Small intestine (tissue), 7 donors: ENCODE data around the gene TAX1BP1. TPM values are rescaled to one million over a fixed set of nuclear protein-coding genes. Genes with fewer than 3 reads are reported as not detected.
"Not testable (repeated sequence)": the region's sequence is repeated elsewhere in the genome, so short reads cannot be mapped to it uniquely, and the experiment has no call there.

ENCODE experiments used
- DNase-seq, 2 donors: peaks; one replicate each; pipeline versions ENCODE4 v3.0.0 to v3.0.0-alpha.2; 2013
- FAIRE-seq: peaks from 2 replicates; lab custom pipeline; 2012; peaks lifted over from hg19 to GRCh38; lab: Jason Lieb, UNC
- H3K27ac ChIP-seq, 3 donors: one replicate each; pipeline ENCODE4 v1.5.1; 2013; ENCODE audit warnings: low read length in 2 of 3, mild to moderate bottlenecking in 2 of 3, control low read depth in 1 of 3, inconsistent platforms in 1 of 3, low read depth in 1 of 3, moderate library complexity in 1 of 3
- H3K27me3 ChIP-seq, 3 donors: one replicate each; pipeline ENCODE4 v1.6.1; 2013; ENCODE audit warnings: low read length in 3 of 3, inconsistent platforms in 1 of 3; ENCODE audit not compliant: control insufficient read depth in 3 of 3, insufficient read depth in 3 of 3
- H3K36me3 ChIP-seq, 3 donors: one replicate each; pipeline ENCODE4 v1.6.1; 2013; ENCODE audit warnings: low read length in 3 of 3, inconsistent platforms in 1 of 3, low read depth in 1 of 3, mild to moderate bottlenecking in 1 of 3, moderate library complexity in 1 of 3; ENCODE audit not compliant: control insufficient read depth in 3 of 3, insufficient read depth in 2 of 3
- H3K4me1 ChIP-seq, 3 donors: one replicate each; pipeline ENCODE4 v1.6.1; 2013; ENCODE audit warnings: low read length in 2 of 3, inconsistent platforms in 1 of 3, low read depth in 1 of 3, mild to moderate bottlenecking in 1 of 3, moderate library complexity in 1 of 3; ENCODE audit not compliant: control insufficient read depth in 3 of 3, insufficient read depth in 2 of 3
- H3K4me3 ChIP-seq, 3 donors: one replicate each; pipeline ENCODE4 v1.5.1; 2013; ENCODE audit warnings: low read length in 3 of 3, control low read depth in 1 of 3, inconsistent platforms in 1 of 3, low read depth in 1 of 3, mild to moderate bottlenecking in 1 of 3, moderate library complexity in 1 of 3
- H3K9me3 ChIP-seq, 2 donors: one replicate each; pipeline ENCODE4 v1.6.1; 2013; ENCODE audit warnings: low read depth in 1 of 2, low read length in 1 of 2; ENCODE audit not compliant: control insufficient read depth in 2 of 2, insufficient read depth in 1 of 2
- WGBS, 3 donors: extraction: QIAGEN DNeasy Blood & Tissue Kit; methylation state at CpG; one replicate each; pipeline ENCODE4 v1.1.7; 2013; 5-methylcytosine and 5-hydroxymethylcytosine counted together
- polyA plus RNA-seq, 4 donors: library from polyadenylated mRNA; stranded (reverse) in 3 of 4; unstranded in 1 of 4; fragments of 200-250 nt in 3 of 4; fragments of 120-200 nt in 1 of 4; gene quantifications; one replicate each; pipeline versions ENCODE4 v1.2.1 to v1.2.3, GENCODE V29; 2013
- donor health status: healthy with polysubstance abuse.
- donor health status: control.
- donor health status: control.
- donor health status: Bipolar disorder and iron deficiency.
- donor health status: healthy.

Gene TAX1BP1
- polyA plus RNA-seq, 4 donors = 60.8 to 96.6 (median 81.3) TPM

- FAIRE-seq (no peak), DNase-seq (no peak)
- H3K9me3 ChIP-seq = no peaks in the 10 kb centered on the region
- peaks cover 0 to 9% (median 3%) of the 10 kb centered on the region in 3 donors for H3K36me3 ChIP-seq
- H3K4me3 ChIP-seq = no peak overlapping the region
- H3K27me3 ChIP-seq = no peaks in the 10 kb centered on the region
- peaks cover 0 to 6% (median 0%) of the 10 kb centered on the region in 3 donors for H3K4me1 ChIP-seq
- H3K27ac ChIP-seq = no peak overlapping the region
- WGBS, 3 donors = 88 to 95% (median 94%) methylated on average over 18 of the region's 18 CpGs
Observed at GRCh38 chr7:27840760-27841364, 100.9 kb downstream of the TAX1BP1 start.

- peaks cover 0 to 6% (median 0%) of the 10 kb centered on the region in 3 donors for H3K4me1 ChIP-seq
- WGBS, 3 donors = 77 to 85% (median 85%) methylated on average over 14 of the region's 14 CpGs
- H3K27ac ChIP-seq = no peak overlapping the region
- peaks cover 0 to 9% (median 0%) of the 10 kb centered on the region in 3 donors for H3K36me3 ChIP-seq
- DNase-seq (no peak), FAIRE-seq (no peak)
- no peaks in the 10 kb centered on the region for H3K27me3 ChIP-seq
- H3K9me3 ChIP-seq = no peaks in the 10 kb centered on the region
- H3K4me3 ChIP-seq = no peak overlapping the region
Observed at GRCh38 chr7:27842094-27842692, 102.2 kb downstream of the TAX1BP1 start.

- WGBS, 3 donors = 86 to 92% (median 86%) methylated on average over 9 of the region's 9 CpGs
- FAIRE-seq (no peak), DNase-seq (no peak)
- Histone ChIP-seq H3K9me3 (no peaks in the 10 kb centered on the region), H3K4me3 (no peak overlapping the region), H3K27ac (no peak overlapping the region), H3K36me3 (peaks cover 0 to 9% (median 0%) of the 10 kb centered on the region in 3 donors), H3K4me1 (peaks cover 0 to 6% (median 0%) of the 10 kb centered on the region in 3 donors), H3K27me3 (no peaks in the 10 kb centered on the region)
Observed at GRCh38 chr7:27842851-27843250, 102.9 kb downstream of the TAX1BP1 start.

- Histone ChIP-seq H3K4me3 (no peak overlapping the region), H3K9me3 (no peaks in the 10 kb centered on the region), H3K27ac (no peak overlapping the region), H3K27me3 (no peaks in the 10 kb centered on the region), H3K36me3 (peaks cover 0 to 9% (median 0%) of the 10 kb centered on the region in 3 donors), H3K4me1 (no peaks in the 10 kb centered on the region)
- 94 to 95% (median 95%) methylated on average over 15 of the region's 15 CpGs for WGBS, 3 donors
- DNase-seq (no peak), FAIRE-seq (no peak)
Observed at GRCh38 chr7:27843584-27844305, 103.8 kb downstream of the TAX1BP1 start.

- WGBS, 3 donors = 98% methylated on average over 3 of the region's 3 CpGs
Observed at GRCh38 chr7:27846388-27846787, 106.4 kb downstream of the TAX1BP1 start.

GRCh38 chr7:27850531-27850930, 110.6 kb downstream of the TAX1BP1 start:
- no peak overlapping the region for H3K4me3 ChIP-seq
- FAIRE-seq (no peak), DNase-seq (no peak)
- H3K4me1 ChIP-seq = peaks cover 0 to 3% (median 0%) of the 10 kb centered on the region in 3 donors
- H3K27me3 ChIP-seq = no peaks in the 10 kb centered on the region
- 24 to 72% (median 45%) methylated on average over 5 of the region's 5 CpGs for WGBS, 3 donors
- H3K9me3 ChIP-seq = no peaks in the 10 kb centered on the region
- no peaks in the 10 kb centered on the region for H3K36me3 ChIP-seq
- no peak overlapping the region for H3K27ac ChIP-seq

More at GRCh38 chr7:27846388-27846787, 106.4 kb downstream of the TAX1BP1 start:
- Histone ChIP-seq H3K4me1 (peaks cover 0 to 3% (median 0%) of the 10 kb centered on the region in 3 donors), H3K4me3 (no peak overlapping the region), H3K27me3 (no peaks in the 10 kb centered on the region), H3K36me3 (no peaks in the 10 kb centered on the region), H3K27ac (no peak overlapping the region), H3K9me3 (no peaks in the 10 kb centered on the region)
- DNase-seq = no peak
- FAIRE-seq = no peak

- H3K27me3 ChIP-seq, H3K27ac ChIP-seq, H3K36me3 ChIP-seq, H3K4me1 ChIP-seq, DNase-seq, FAIRE-seq, H3K4me3 ChIP-seq, H3K9me3 ChIP-seq: not testable (repeated sequence)
- 93 to 96% (median 96%) methylated on average over 26 to 28 of the region's 28 CpGs for WGBS, 3 donors
Observed at GRCh38 chr7:27856703-27857485, 116.9 kb downstream of the TAX1BP1 start.

GRCh38 chr7:27860800-27861199, 120.8 kb downstream of the TAX1BP1 start:
- Histone ChIP-seq H3K4me3 (no peak overlapping the region), H3K36me3 (no peaks in the 10 kb centered on the region), H3K9me3 (peaks cover 0 to 2% of the 10 kb centered on the region in 2 donors), H3K27me3 (no peaks in the 10 kb centered on the region), H3K27ac (no peak overlapping the region), H3K4me1 (no peaks in the 10 kb centered on the region)
- WGBS, 3 donors = 61 to 85% (median 66%) methylated on average over 6 of the region's 6 CpGs
- DNase-seq (no peak), FAIRE-seq (no peak)
